H9 (cell line): ENCODE results near the gene LRRK2. TPM values are rescaled to one million over a fixed set of nuclear protein-coding genes. Genes with fewer than 3 reads are reported as not detected.

Source experiments
- DNase-seq: peaks from one replicate; pipeline ENCODE4 v3.0.0-alpha.2; 2017
- H2AFZ ChIP-seq: one replicate; pipeline ENCODE4 v1.6.1; 2013; ENCODE audit warnings: mild to moderate bottlenecking, low read length, control low read depth, moderate library complexity
- H2AK5ac ChIP-seq: 2 replicates; pipeline ENCODE4 v1.6.1; 2013; ENCODE audit warnings: low read length, control low read depth, mixed read lengths; ENCODE audit not compliant: insufficient read length
- H2BK120ac ChIP-seq: one replicate; pipeline ENCODE4 v1.6.1; 2013; ENCODE audit warnings: low read depth, mild to moderate bottlenecking, low read length, control low read depth, inconsistent platforms; ENCODE audit not compliant: poor library complexity, severe bottlenecking
- H2BK12ac ChIP-seq: 2 replicates; pipeline ENCODE4 v1.6.1; 2013; ENCODE audit warnings: low read length, control low read depth, mixed read lengths, low read depth; ENCODE audit not compliant: insufficient read length
- H2BK15ac ChIP-seq: 2 replicates; pipeline ENCODE4 v1.6.1; 2013; ENCODE audit warnings: low read depth, low read length, control low read depth
- H2BK20ac ChIP-seq: one replicate; pipeline ENCODE4 v1.6.1; 2013; ENCODE audit warnings: low read depth, mild to moderate bottlenecking, low read length, control low read depth, inconsistent platforms; ENCODE audit not compliant: poor library complexity, severe bottlenecking
- H2BK5ac ChIP-seq: 2 replicates; pipeline ENCODE4 v1.6.1; 2013; ENCODE audit warnings: low read length, control low read depth, mixed read lengths; ENCODE audit not compliant: insufficient read length
- H3K14ac ChIP-seq: 2 replicates; pipeline ENCODE4 v1.6.1; 2013; ENCODE audit warnings: low read length, control low read depth; ENCODE audit not compliant: insufficient read depth
- H3K18ac ChIP-seq: 2 replicates; pipeline ENCODE4 v1.6.1; 2013; ENCODE audit warnings: low read depth, mild to moderate bottlenecking, mixed read lengths, low read length, control low read depth; ENCODE audit not compliant: insufficient read length
- H3K23ac ChIP-seq: 2 replicates; pipeline ENCODE4 v1.6.1; 2013; ENCODE audit warnings: low read length, control low read depth, mixed read lengths, low read depth; ENCODE audit not compliant: insufficient read length
- H3K23me2 ChIP-seq: 2 replicates; pipeline ENCODE4 v1.6.1; 2013; ENCODE audit warnings: low read depth, mild to moderate bottlenecking, mixed read lengths, low read length, control low read depth; ENCODE audit not compliant: insufficient read length, poor library complexity, severe bottlenecking
- H3K27ac ChIP-seq: 2 replicates; pipeline ENCODE4 v1.5.1; 2013; ENCODE audit warnings: low read length, control low read depth, mixed read lengths, low read depth; ENCODE audit not compliant: insufficient read length
- H3K27me3 ChIP-seq: 2 replicates; pipeline ENCODE4 v1.6.1; 2013; ENCODE audit warnings: low read length, control low read depth, inconsistent platforms; ENCODE audit not compliant: insufficient read depth
- H3K4ac ChIP-seq: 2 replicates; pipeline ENCODE4 v1.6.1; 2013; ENCODE audit warnings: low read depth, mild to moderate bottlenecking, control low read depth, inconsistent platforms, low read length, moderate library complexity
- H3K4me1 ChIP-seq: 2 replicates; pipeline ENCODE4 v1.6.1; 2013; ENCODE audit warnings: low read length, control low read depth, inconsistent platforms; ENCODE audit not compliant: insufficient read depth
- H3K4me2 ChIP-seq: 2 replicates; pipeline ENCODE4 v1.6.1; 2013; ENCODE audit warnings: low read length, control low read depth, mixed read lengths; ENCODE audit not compliant: insufficient read length, insufficient read depth
- H3K56ac ChIP-seq: 2 replicates; pipeline ENCODE4 v1.6.1; 2013; ENCODE audit warnings: low read depth, mild to moderate bottlenecking, mixed read lengths, low read length, control low read depth; ENCODE audit not compliant: insufficient read length
- H3K79me1 ChIP-seq: 2 replicates; pipeline ENCODE4 v1.6.1; 2013; ENCODE audit warnings: low read depth, mild to moderate bottlenecking, moderate library complexity, low read length, control low read depth, inconsistent platforms; ENCODE audit not compliant: insufficient read depth, poor library complexity, severe bottlenecking
- H3K79me2 ChIP-seq: 2 replicates; pipeline ENCODE4 v1.6.1; 2013; ENCODE audit warnings: low read length, control low read depth, inconsistent platforms; ENCODE audit not compliant: insufficient read depth
- H3K9ac ChIP-seq: 2 replicates; pipeline ENCODE4 v1.6.1; 2013; ENCODE audit warnings: low read length, control low read depth, mixed read lengths; ENCODE audit not compliant: insufficient read length; ENCODE audit errors: extremely low read depth
- H3K9me3 ChIP-seq: one replicate; pipeline ENCODE4 v1.6.1; 2013; ENCODE audit warnings: low read depth, low read length, inconsistent platforms; ENCODE audit not compliant: control insufficient read depth
- H3T11ph ChIP-seq: one replicate; pipeline ENCODE4 v1.6.1; 2013; ENCODE audit warnings: mild to moderate bottlenecking, low read length, control low read depth, inconsistent platforms
- H4K20me1 ChIP-seq: one replicate; pipeline ENCODE4 v1.6.1; 2013; ENCODE audit not compliant: control insufficient read depth, insufficient read length, insufficient read depth
- H4K5ac ChIP-seq: 2 replicates; pipeline ENCODE4 v1.6.1; 2013; ENCODE audit warnings: low read depth, mild to moderate bottlenecking, mixed read lengths, low read length, control low read depth; ENCODE audit not compliant: insufficient read length
- H4K8ac ChIP-seq: replicated peaks from 2 replicates; pipeline ENCODE4 v1.6.1; 2013; ENCODE audit warnings: low read length, control low read depth, mixed read lengths, low read depth; ENCODE audit not compliant: insufficient read length
- H4K91ac ChIP-seq: 2 replicates; pipeline ENCODE4 v1.6.1; 2013; ENCODE audit warnings: low read depth, mild to moderate bottlenecking, moderate library complexity, mixed read lengths, low read length, control low read depth; ENCODE audit not compliant: insufficient read length
- H3K27ac Mint-ChIP-seq, 3 experiments: 2 replicates in 2 of 3; 3 replicates in 1 of 3; pipeline ENCODE4 v1.8.0; 2020 to 2021; ENCODE audit warnings: mixed read lengths in 3 of 3, mild to moderate bottlenecking in 1 of 3, moderate library complexity in 1 of 3
- H3K27me3 Mint-ChIP-seq: 2 replicates; pipeline ENCODE4 v1.8.0; 2021; ENCODE audit warnings: low read depth, mild to moderate bottlenecking, moderate library complexity, mixed read lengths
- H3K36me3 Mint-ChIP-seq, 3 experiments: 2 replicates in 2 of 3; 3 replicates in 1 of 3; pipeline ENCODE4 v1.8.0; 2020 to 2021; ENCODE audit warnings: low read depth in 3 of 3, mixed read lengths in 3 of 3; ENCODE audit not compliant: insufficient read depth in 1 of 3
- H3K4me1 Mint-ChIP-seq, 2 experiments: 2 replicates each; pipeline ENCODE4 v1.8.0; 2020; ENCODE audit warnings: mixed read lengths in 2 of 2
- H3K4me3 Mint-ChIP-seq, 2 experiments: 2 replicates in 1 of 2; 3 replicates in 1 of 2; pipeline ENCODE4 v1.8.0; 2020 to 2021; ENCODE audit warnings: mild to moderate bottlenecking in 2 of 2, mixed read lengths in 2 of 2, moderate library complexity in 1 of 2
- H3K9me3 Mint-ChIP-seq, 2 experiments: 2 replicates in 1 of 2; 3 replicates in 1 of 2; pipeline ENCODE4 v1.8.0; 2020; ENCODE audit warnings: mild to moderate bottlenecking in 2 of 2, mixed read lengths in 2 of 2, moderate library complexity in 1 of 2
- WGBS: extraction: QIAGEN DNeasy Blood & Tissue Kit; methylation state at CpG from one replicate; pipeline ENCODE4 v1.1.7; 2013; ENCODE audit warnings: missing lambda C conversion rate, low lambda C conversion rate, mixed read lengths; ENCODE audit not compliant: insufficient read length; ENCODE audit errors: extremely low coverage; 5-methylcytosine and 5-hydroxymethylcytosine counted together
- total RNA-seq: library from RNA; stranded (reverse); gene quantifications from 2 replicates; pipeline ENCODE4 v1.2.1, GENCODE V29; 2021
- TF ChIP-seq, protein P1 (sequence below): fragments of 200-600 bp; sonication (generic); conservative IDR thresholded peaks from 3 replicates; pipeline ENCODE4 v1.8.0; 2021; ENCODE audit warnings: antibody characterized with exemption, mild to moderate bottlenecking

LRRK2 gene
- total RNA-seq, 1 experiment from 2014 or later: 0.17 TPM

DNA sequence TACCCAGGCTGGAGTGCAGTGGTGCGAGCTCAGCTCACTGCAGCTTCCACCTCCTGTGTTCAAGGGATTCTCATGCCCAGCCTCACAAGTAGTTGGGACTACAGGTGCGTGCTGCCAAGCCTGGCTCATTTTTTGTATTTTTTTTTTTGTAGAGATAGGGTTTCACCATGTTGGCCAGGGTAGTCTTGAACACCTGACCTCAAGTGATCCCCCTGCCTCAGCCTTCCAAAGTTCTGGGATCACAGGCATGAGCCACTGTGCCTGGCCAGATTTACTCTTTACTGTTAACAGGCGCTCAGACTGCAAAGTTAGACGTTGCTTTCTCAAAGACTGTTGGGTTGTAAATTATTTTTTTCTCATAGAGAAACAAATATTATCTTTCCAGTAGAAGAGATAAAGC, 46.1 kb upstream of the LRRK2 start:
- H3K4me2 ChIP-seq: no peak overlapping the region
- H2BK5ac ChIP-seq: no peak overlapping the region
- DNase-seq: no peak
- no peaks in the 10 kb centered on the region for H3K4me1 ChIP-seq
- H3K14ac ChIP-seq: no peak overlapping the region
- H3K27me3 Mint-ChIP-seq: no peaks in the 10 kb centered on the region
- H3K27ac Mint-ChIP-seq: no peak overlapping the region
- H4K5ac ChIP-seq: no peak overlapping the region
- TF ChIP-seq, protein P1, sequence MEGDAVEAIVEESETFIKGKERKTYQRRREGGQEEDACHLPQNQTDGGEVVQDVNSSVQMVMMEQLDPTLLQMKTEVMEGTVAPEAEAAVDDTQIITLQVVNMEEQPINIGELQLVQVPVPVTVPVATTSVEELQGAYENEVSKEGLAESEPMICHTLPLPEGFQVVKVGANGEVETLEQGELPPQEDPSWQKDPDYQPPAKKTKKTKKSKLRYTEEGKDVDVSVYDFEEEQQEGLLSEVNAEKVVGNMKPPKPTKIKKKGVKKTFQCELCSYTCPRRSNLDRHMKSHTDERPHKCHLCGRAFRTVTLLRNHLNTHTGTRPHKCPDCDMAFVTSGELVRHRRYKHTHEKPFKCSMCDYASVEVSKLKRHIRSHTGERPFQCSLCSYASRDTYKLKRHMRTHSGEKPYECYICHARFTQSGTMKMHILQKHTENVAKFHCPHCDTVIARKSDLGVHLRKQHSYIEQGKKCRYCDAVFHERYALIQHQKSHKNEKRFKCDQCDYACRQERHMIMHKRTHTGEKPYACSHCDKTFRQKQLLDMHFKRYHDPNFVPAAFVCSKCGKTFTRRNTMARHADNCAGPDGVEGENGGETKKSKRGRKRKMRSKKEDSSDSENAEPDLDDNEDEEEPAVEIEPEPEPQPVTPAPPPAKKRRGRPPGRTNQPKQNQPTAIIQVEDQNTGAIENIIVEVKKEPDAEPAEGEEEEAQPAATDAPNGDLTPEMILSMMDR: no peak
- H2AFZ ChIP-seq: no peak overlapping the region
- H2BK20ac ChIP-seq: no peak overlapping the region
- no peaks in the 10 kb centered on the region for H3K79me1 ChIP-seq
- no peak overlapping the region for H3K18ac ChIP-seq
- no peak overlapping the region for H2BK120ac ChIP-seq
- no peak overlapping the region for H3K56ac ChIP-seq
- H3K36me3 Mint-ChIP-seq: peaks cover 3 to 14% (median 6%) of the 10 kb centered on the region in 3 experiments; a peak in 6 of 7 replicates
- no peak overlapping the region for H3K4ac ChIP-seq
- no peak overlapping the region for H3K27ac ChIP-seq
- no peak overlapping the region for H3K9ac ChIP-seq
- no peak overlapping the region for H3K23ac ChIP-seq
- H3T11ph ChIP-seq: no peak overlapping the region
- no peaks in the 10 kb centered on the region for H3K79me2 ChIP-seq
- H3K9me3 Mint-ChIP-seq: peaks cover 13 to 23% of the 10 kb centered on the region in 2 experiments
- H2AK5ac ChIP-seq: no peak overlapping the region
- WGBS: no CpG with 5 or more reads among the region's 4 CpGs
- H3K4me3 Mint-ChIP-seq: no peak overlapping the region
- H2BK15ac ChIP-seq: no peak overlapping the region
- H3K4me1 Mint-ChIP-seq: peaks cover 3 to 5% of the 10 kb centered on the region in 2 experiments; a peak in 2 of 4 replicates
- H3K23me2 ChIP-seq: no peaks in the 10 kb centered on the region
- H4K20me1 ChIP-seq: no peaks in the 10 kb centered on the region
- no peak overlapping the region for H4K91ac ChIP-seq
- no peaks in the 10 kb centered on the region for H3K27me3 ChIP-seq
- H2BK12ac ChIP-seq: no peak overlapping the region
- no peaks in the 10 kb centered on the region for H3K9me3 ChIP-seq
- H4K8ac ChIP-seq: no peak overlapping the region
